ENCODE results near the gene OCEL1.
"Not testable (repeated sequence)": the region's sequence is repeated elsewhere in the genome, so short reads cannot be mapped to it uniquely, and the experiment has no call there.

OCEL1 gene

GRCh38 chr19:17268754-17269153, 42.7 kb downstream of the OCEL1 start:
- H3K9ac ChIP-seq (ENCODE audit: low read length): no peak overlapping the region; the same call in 1 of the 2 replicates
- TF ChIP-seq EZH2 (IDR thresholded peaks at IDR 0.05; ENCODE audit: borderline replicate concordance, low read length) (no peak), CTCF (IDR thresholded peaks at IDR 0.05; ENCODE audit: low read length) (no peak)
- H2AFZ ChIP-seq (ENCODE audit: low read length): no peak overlapping the region
- H3K79me2 ChIP-seq (ENCODE audit: insufficient read depth, low read length): peaks cover 5% of the 10 kb centered on the region; the same call in 1 of the 2 replicates
- H3K4me1 ChIP-seq (ENCODE audit: insufficient read depth, low read length, severe bottlenecking): peaks cover 43% of the 10 kb centered on the region
- peak overlapping the region; percentile 94 for H3K4me2 ChIP-seq (ENCODE audit: low read length)
- no peaks in the 10 kb centered on the region for H3K9me2 ChIP-seq (ENCODE audit: low read depth, low read length)
- H3K9me3 ChIP-seq (ENCODE audit: low read length): no peaks in the 10 kb centered on the region
- H3F3A ChIP-seq (ENCODE audit: insufficient read depth, low read length): no peaks in the 10 kb centered on the region
- peaks cover 28% of the 10 kb centered on the region for H3K36me3 ChIP-seq (ENCODE audit: insufficient read depth, low read length)
- H3K4me3 ChIP-seq (ENCODE audit: low read depth, low read length, poor library complexity, severe bottlenecking): peak overlapping the region; percentile 91
- H3K27ac ChIP-seq (ENCODE audit: low read depth, low read length, poor library complexity, severe bottlenecking): no peak overlapping the region
- no peaks in the 10 kb centered on the region for H3K27me3 ChIP-seq (ENCODE audit: insufficient read depth, low read length)
- no peaks in the 10 kb centered on the region for H4K20me1 ChIP-seq (ENCODE audit: insufficient read depth, low read length)

GRCh38 chr19:17274892-17275291, 48.9 kb downstream of the OCEL1 start:
- not testable (repeated sequence) for H4K20me1 ChIP-seq (ENCODE audit: insufficient read depth, low read length)

GRCh38 chr19:17275441-17276175, 49.6 kb downstream of the OCEL1 start:
- no peak overlapping the region for H2AFZ ChIP-seq (ENCODE audit: low read length)
- H3K36me3 ChIP-seq (ENCODE audit: insufficient read depth, low read length): peaks cover 59% of the 10 kb centered on the region
- H3K79me2 ChIP-seq (ENCODE audit: insufficient read depth, low read length): no peaks in the 10 kb centered on the region
- H3K4me2 ChIP-seq (ENCODE audit: low read length): no peak overlapping the region
- H3K4me1 ChIP-seq (ENCODE audit: insufficient read depth, low read length, severe bottlenecking): no peaks in the 10 kb centered on the region
- no peaks in the 10 kb centered on the region for H3K9me3 ChIP-seq (ENCODE audit: low read length)
- H3K27ac ChIP-seq (ENCODE audit: low read depth, low read length, poor library complexity, severe bottlenecking): no peak overlapping the region
- H3K27me3 ChIP-seq (ENCODE audit: insufficient read depth, low read length): no peaks in the 10 kb centered on the region
- H3F3A ChIP-seq (ENCODE audit: insufficient read depth, low read length): peaks cover 5% of the 10 kb centered on the region; the same call in 1 of the 2 replicates
- no peak overlapping the region for H3K9ac ChIP-seq (ENCODE audit: low read length)
- TF ChIP-seq CTCF (IDR thresholded peaks at IDR 0.05; ENCODE audit: low read length) (no peak), EZH2 (IDR thresholded peaks at IDR 0.05; ENCODE audit: borderline replicate concordance, low read length) (no peak)
- H3K9me2 ChIP-seq (ENCODE audit: low read depth, low read length): no peaks in the 10 kb centered on the region
- H3K4me3 ChIP-seq (ENCODE audit: low read depth, low read length, poor library complexity, severe bottlenecking): no peak overlapping the region
- H4K20me1 ChIP-seq (ENCODE audit: insufficient read depth, low read length): no peaks in the 10 kb centered on the region

More at GRCh38 chr19:17274892-17275291, 48.9 kb downstream of the OCEL1 start:
- not testable (repeated sequence) for H3F3A ChIP-seq (ENCODE audit: insufficient read depth, low read length); H3K4me2 ChIP-seq (ENCODE audit: low read length); H3K4me1 ChIP-seq (ENCODE audit: insufficient read depth, low read length, severe bottlenecking); H3K79me2 ChIP-seq (ENCODE audit: insufficient read depth, low read length); H3K27me3 ChIP-seq (ENCODE audit: insufficient read depth, low read length); H2AFZ ChIP-seq (ENCODE audit: low read length); H3K9ac ChIP-seq (ENCODE audit: low read length); H3K9me3 ChIP-seq (ENCODE audit: low read length); H3K27ac ChIP-seq (ENCODE audit: low read depth, low read length, poor library complexity, severe bottlenecking); H3K4me3 ChIP-seq (ENCODE audit: low read depth, low read length, poor library complexity, severe bottlenecking); H3K9me2 ChIP-seq (ENCODE audit: low read depth, low read length)
- H3K36me3 ChIP-seq (ENCODE audit: insufficient read depth, low read length): peaks cover 59% of the 10 kb centered on the region

Measured in OCI-LY1 (cell line).